ENCODE measurements around the gene ATP2A3. TPM values are rescaled to one million over a fixed set of nuclear protein-coding genes. Genes with fewer than 3 reads are reported as not detected.

ATP2A3 gene
- total and polyA plus RNA-seq, 2 donors (not counting 1 experiment from before 2014, with no cell fraction given): 0.25 to 12.4 TPM

GRCh38 chr17:3887804-3888203, 76.4 kb downstream of the ATP2A3 start:
- peak overlapping the region; percentile 39 for H3K27ac ChIP-seq (ENCODE audit: insufficient read depth, low read length)
- H3K4me1 ChIP-seq (ENCODE audit: control insufficient read depth, extremely low read depth, insufficient read depth, low read length): peaks cover 5% of the 10 kb centered on the region
- TF ChIP-seq EZH2 (IDR thresholded peaks at IDR 0.05; ENCODE audit: low read length, missing control alignments) (no peak), CTCF (conservative IDR thresholded peaks at IDR 0.05 in 1 of 2, IDR thresholded peaks at IDR 0.05 in 1 of 2; ENCODE audit: low read depth in 1 of 2, low read length in 2 of 2) (no peak)
- H3K4me3 ChIP-seq (replicated peaks in 1 of 4; ENCODE audit: control extremely low read depth in 1 of 4, insufficient read depth in 1 of 4, low read depth in 3 of 4, low read length in 4 of 4): no peak overlapping the region
- no peaks in the 10 kb centered on the region for H3K79me2 ChIP-seq (ENCODE audit: control insufficient read depth, insufficient read depth, low read length)
- no peaks in the 10 kb centered on the region for H3K9me3 ChIP-seq (ENCODE audit: control insufficient read depth, insufficient read depth, low read depth, low read length)
- no peaks in the 10 kb centered on the region for H3K27me3 ChIP-seq (ENCODE audit: control insufficient read depth, insufficient read depth, low read length)
- no peaks in the 10 kb centered on the region for H3K36me3 ChIP-seq (ENCODE audit: control insufficient read depth, insufficient read depth, low read length)
- H2AFZ ChIP-seq (ENCODE audit: low read length): no peak overlapping the region
- DNase-seq (ENCODE audit: low read depth in 2 of 2): no peak
- no peak overlapping the region for H3K4me2 ChIP-seq (ENCODE audit: extremely low read depth, insufficient read depth, low read length)
- no peak overlapping the region for H3K9ac ChIP-seq (ENCODE audit: insufficient read depth, low read length)
- no peaks in the 10 kb centered on the region for H4K20me1 ChIP-seq (ENCODE audit: control insufficient read depth, extremely low read depth, insufficient read depth, low read length)

- Histone ChIP-seq H3K4me2 (ENCODE audit: extremely low read depth, insufficient read depth, low read length) (no peak overlapping the region), H3K9me3 (ENCODE audit: control insufficient read depth, insufficient read depth, low read depth, low read length) (no peaks in the 10 kb centered on the region), H3K4me1 (ENCODE audit: control insufficient read depth, extremely low read depth, insufficient read depth, low read length) (peaks cover 5% of the 10 kb centered on the region), H2AFZ (ENCODE audit: low read length) (no peak overlapping the region), H3K27ac (ENCODE audit: insufficient read depth, low read length) (no peak overlapping the region), H3K79me2 (ENCODE audit: control insufficient read depth, insufficient read depth, low read length) (no peaks in the 10 kb centered on the region), H3K9ac (ENCODE audit: insufficient read depth, low read length) (no peak overlapping the region), H4K20me1 (ENCODE audit: control insufficient read depth, extremely low read depth, insufficient read depth, low read length) (no peaks in the 10 kb centered on the region), H3K27me3 (ENCODE audit: control insufficient read depth, insufficient read depth, low read length) (no peaks in the 10 kb centered on the region), H3K36me3 (ENCODE audit: control insufficient read depth, insufficient read depth, low read length) (no peaks in the 10 kb centered on the region), H3K4me3 (replicated peaks in 1 of 4; ENCODE audit: control extremely low read depth in 1 of 4, insufficient read depth in 1 of 4, low read depth in 3 of 4, low read length in 4 of 4) (no peak overlapping the region)
- TF ChIP-seq EZH2 (IDR thresholded peaks at IDR 0.05; ENCODE audit: low read length, missing control alignments): no peak
- no peak for TF ChIP-seq CTCF (conservative IDR thresholded peaks at IDR 0.05 in 1 of 2, IDR thresholded peaks at IDR 0.05 in 1 of 2; ENCODE audit: low read depth in 1 of 2, low read length in 2 of 2)
- no peak for DNase-seq (ENCODE audit: low read depth in 2 of 2)
These were observed 76.8 kb downstream of the ATP2A3 start for GRCh38 chr17:3887394-3887793.

- no peak overlapping the region for H3K4me3 ChIP-seq (replicated peaks in 1 of 4; ENCODE audit: control extremely low read depth in 1 of 4, insufficient read depth in 1 of 4, low read depth in 3 of 4, low read length in 4 of 4)
- no peak overlapping the region for H3K27ac ChIP-seq (ENCODE audit: insufficient read depth, low read length)
- no peak overlapping the region for H3K4me2 ChIP-seq (ENCODE audit: extremely low read depth, insufficient read depth, low read length)
- H3K4me1 ChIP-seq (ENCODE audit: control insufficient read depth, extremely low read depth, insufficient read depth, low read length): peaks cover 5% of the 10 kb centered on the region
- H3K9me3 ChIP-seq (ENCODE audit: control insufficient read depth, insufficient read depth, low read depth, low read length): no peaks in the 10 kb centered on the region
- no peak overlapping the region for H2AFZ ChIP-seq (ENCODE audit: low read length)
- no peaks in the 10 kb centered on the region for H3K79me2 ChIP-seq (ENCODE audit: control insufficient read depth, insufficient read depth, low read length)
- no peaks in the 10 kb centered on the region for H3K27me3 ChIP-seq (ENCODE audit: control insufficient read depth, insufficient read depth, low read length)
- H3K9ac ChIP-seq (ENCODE audit: insufficient read depth, low read length): no peak overlapping the region
- DNase-seq (ENCODE audit: low read depth in 2 of 2): no peak
- no peaks in the 10 kb centered on the region for H3K36me3 ChIP-seq (ENCODE audit: control insufficient read depth, insufficient read depth, low read length)
- TF ChIP-seq EZH2 (IDR thresholded peaks at IDR 0.05; ENCODE audit: low read length, missing control alignments): no peak
- TF ChIP-seq CTCF (conservative IDR thresholded peaks at IDR 0.05 in 1 of 2, IDR thresholded peaks at IDR 0.05 in 1 of 2; ENCODE audit: low read depth in 1 of 2, low read length in 2 of 2): no peak
- H4K20me1 ChIP-seq (ENCODE audit: control insufficient read depth, extremely low read depth, insufficient read depth, low read length): no peaks in the 10 kb centered on the region
These were observed 77.5 kb downstream of the ATP2A3 start for GRCh38 chr17:3886776-3887175.

Measured in fibroblast of lung (primary cell).